HCT116 (cell line): ENCODE results near the gene LRFN4. TPM values are rescaled to one million over a fixed set of nuclear protein-coding genes. Genes with fewer than 3 reads are reported as not detected.

Source experiments
- ATAC-seq: fragments of 200-7000 bp; cut with Tn5 transposase; 2 replicates; pipeline ENCODE4 v1.9.1; 2020; ENCODE audit warnings: mild to moderate bottlenecking, moderate library complexity
- BruUV-seq: library from RNA; stranded (reverse); fragments of 400-500 nt; replicated peaks from 2 replicates; lab custom pipeline; 2021; lab: Mats Ljungman, UMichigan
- CTCF ChIA-PET: fragments of 300-600 bp; sonication (Branson Sonifier 250); formaldehyde crosslinking; loops from one replicate; lab custom pipeline; 2021; ENCODE audit warnings: antibody characterized with exemption; lab: Charles Lee
- POLR2A ChIA-PET: fragments of 300-600, 350-600 bp; sonication (Branson Sonifier 250); formaldehyde crosslinking; loops from one replicate; lab custom pipeline; 2021; ENCODE audit warnings: antibody characterized with exemption; lab: Charles Lee
- RAD21 ChIA-PET, 2 experiments: fragments of 300-600 bp; sonication (Branson Sonifier 250); formaldehyde crosslinking; loops; one replicate each; lab custom pipeline; 2023; ENCODE audit warnings: low total read pairs in 2 of 2; ENCODE audit not compliant: uncharacterized antibody in 2 of 2, unreplicated experiment in 2 of 2, low non-redundant PET in 1 of 2; lab: Charles Lee
- DNase-seq: peaks from one replicate; pipeline ENCODE4 v3.0.0-alpha.2; 2010; ENCODE audit warnings: low read depth, low spot score
- H2AFZ ChIP-seq: fragments of 200-600 bp; shearing (Covaris generic), sonication (generic); 2 replicates; pipeline ENCODE4 v1.6.1; 2017; ENCODE audit warnings: low read depth, mixed run types, mixed read lengths, antibody characterized with exemption, low read length; ENCODE audit not compliant: poor library complexity, severe bottlenecking
- H3K27ac ChIP-seq: 2 replicates; pipeline ENCODE4 v1.5.1; 2012; ENCODE audit warnings: low read depth, low read length
- H3K27me3 ChIP-seq: fragments of 200-600 bp; sonication (generic); 2 replicates; pipeline ENCODE4 v1.6.1; 2016; ENCODE audit warnings: mixed run types, low read length, mixed read lengths; ENCODE audit not compliant: insufficient read depth
- H3K36me3 ChIP-seq, 2 experiments: fragments of 200-500 bp in 1 of 2; fragments of 200-600 bp in 1 of 2; sonication (Bioruptor generic) in 1 of 2; sonication (generic) in 1 of 2; 2 replicates each; pipeline versions ENCODE4 v1.5.1 to v1.6.1; 2014 to 2016; ENCODE audit warnings: low read length in 2 of 2, inconsistent platforms in 1 of 2, mixed read lengths in 1 of 2, mixed run types in 1 of 2; ENCODE audit not compliant: insufficient read depth in 2 of 2, control insufficient read depth in 1 of 2
- H3K4me1 ChIP-seq, 2 experiments: fragments of 200-600 bp in 1 of 2; sonication (generic) in 1 of 2; 2 replicates each; pipeline versions ENCODE4 v1.5.1 to v1.6.1; 2012 to 2017; ENCODE audit warnings: low read length in 2 of 2, inconsistent platforms in 1 of 2, mild to moderate bottlenecking in 1 of 2, mixed read lengths in 1 of 2, mixed run types in 1 of 2, moderate library complexity in 1 of 2; ENCODE audit not compliant: insufficient read depth in 2 of 2, control insufficient read depth in 1 of 2
- H3K4me2 ChIP-seq: fragments of 200-600 bp; sonication (generic); 2 replicates; pipeline ENCODE4 v1.6.1; 2017; ENCODE audit warnings: mixed run types, low read length, mixed read lengths
- H3K4me3 ChIP-seq, 2 experiments: fragments of 200-600 bp in 1 of 2; sonication (generic) in 1 of 2; replicated peaks in 1 of 2; 2 replicates each; pipeline ENCODE4 v1.5.1; 2011 to 2016; ENCODE audit warnings: low read length in 2 of 2, control low read depth in 1 of 2, low read depth in 1 of 2, mild to moderate bottlenecking in 1 of 2, mixed read lengths in 1 of 2, mixed run types in 1 of 2
- H3K79me2 ChIP-seq: fragments of 200-600 bp; sonication (generic); 2 replicates; pipeline ENCODE4 v1.6.1; 2017; ENCODE audit warnings: mild to moderate bottlenecking, mixed run types, low read length, moderate library complexity, mixed read lengths; ENCODE audit not compliant: insufficient read depth
- H3K9ac ChIP-seq: fragments of 200-600 bp; sonication (generic); 2 replicates; pipeline ENCODE4 v1.6.1; 2016; ENCODE audit warnings: low read length, mixed read lengths
- H3K9me2 ChIP-seq: fragments of 200-600 bp; sonication (generic), shearing (Covaris generic); 2 replicates; pipeline ENCODE4 v1.6.1; 2017; ENCODE audit warnings: mixed run types, mild to moderate bottlenecking, moderate library complexity; ENCODE audit not compliant: insufficient read depth
- H3K9me3 ChIP-seq, 2 experiments: fragments of 200-500 bp in 1 of 2; fragments of 200-600 bp in 1 of 2; sonication (Bioruptor generic) in 1 of 2; sonication (generic) in 1 of 2; 2 replicates each; pipeline ENCODE4 v1.6.1; 2014 to 2017; ENCODE audit warnings: low read length in 2 of 2, mixed read lengths in 2 of 2, inconsistent platforms in 1 of 2, low read depth in 1 of 2, mild to moderate bottlenecking in 1 of 2, mixed run types in 1 of 2, moderate library complexity in 1 of 2; ENCODE audit not compliant: control insufficient read depth in 1 of 2, insufficient read depth in 1 of 2
- H4K20me1 ChIP-seq: fragments of 200-600 bp; sonication (generic), shearing (Covaris generic); 2 replicates; pipeline ENCODE4 v1.6.1; 2017; ENCODE audit warnings: mixed run types, mild to moderate bottlenecking, moderate library complexity; ENCODE audit not compliant: insufficient read depth
- ATF3 ChIP-seq: IDR thresholded peaks from 2 replicates; pipeline ENCODE4 v1.6.1; 2012
- ELF1 ChIP-seq: IDR thresholded peaks from 2 replicates; pipeline ENCODE4 v1.6.1; 2012; ENCODE audit warnings: low read depth, borderline replicate concordance
- EZH2 ChIP-seq: fragments of 200-600 bp; sonication (generic); IDR thresholded peaks from 2 replicates; pipeline ENCODE4 v1.6.1; 2017; ENCODE audit warnings: antibody characterized with exemption, mixed run types
- MAX ChIP-seq: IDR thresholded peaks from 2 replicates; pipeline ENCODE4 v1.6.1; 2012
- POLR2AphosphoS5 ChIP-seq: IDR thresholded peaks from 2 replicates; pipeline ENCODE4 v1.6.1; 2011; ENCODE audit warnings: mild to moderate bottlenecking, low read depth, low read length, moderate library complexity
- RAD21 ChIP-seq: IDR thresholded peaks from 2 replicates; pipeline ENCODE4 v1.6.1; 2012; ENCODE audit warnings: low read depth, mild to moderate bottlenecking
- TCF7L2 ChIP-seq: IDR thresholded peaks from 2 replicates; pipeline ENCODE4 v1.7.0; 2011; ENCODE audit warnings: borderline replicate concordance, inconsistent platforms; ENCODE audit not compliant: insufficient read depth, insufficient read length; ENCODE audit errors: extremely low read depth
- ZBTB33 ChIP-seq: IDR thresholded peaks from 2 replicates; pipeline ENCODE4 v1.6.1; 2011; ENCODE audit warnings: mild to moderate bottlenecking, low read length, moderate library complexity; ENCODE audit not compliant: insufficient replicate concordance; ENCODE audit errors: extremely low read depth
- ZFX ChIP-seq: fragments of 450-650 bp; IDR thresholded peaks from 2 replicates; pipeline ENCODE4 v1.6.1; 2017
- ZNF274 ChIP-seq: fragments of 200-500 bp; sonication (Bioruptor generic); IDR thresholded peaks from 2 replicates; pipeline ENCODE4 v1.6.1; 2014; ENCODE audit warnings: mild to moderate bottlenecking, low read depth, low read length, inconsistent platforms
- intact Hi-C: fragments of 100-400 bp; cut with micrococcal nuclease; formaldehyde crosslinking; loops from 2 replicates; pipeline ENCODE4 v1.10.0; 2022
- total RNA-seq: library from RNA; stranded (reverse); gene quantifications from one replicate; pipeline ENCODE4 v1.2.1, GENCODE V29; 2021; ENCODE audit not compliant: unreplicated experiment

Gene LRFN4
- total RNA-seq, 1 experiment from 2014 or later, result 55.4 TPM

- no TSS peak for BruUV-seq
- no peak overlapping the region for H2AFZ ChIP-seq
- H3K4me2 ChIP-seq, result peak overlapping the region; percentile 75; the same call in 1 of the 2 replicates
- no peak overlapping the region; the same call in 1 of the 2 replicates for H3K27ac ChIP-seq
- H3K36me3 ChIP-seq, result no peaks in the 10 kb centered on the region
- ATAC-seq (no peak), DNase-seq (no peak)
- H3K9ac ChIP-seq, result no peak overlapping the region
- ChIA-PET POLR2A (no interaction called here), CTCF (interaction anchor here (1.7 kb wide), 1 partner anchor 11 kb away, joined by 3 read pairs; no protein-coding TSS in a partner anchor), RAD21 (no interaction called here)
- H3K9me3 ChIP-seq, result no peaks in the 10 kb centered on the region
- H4K20me1 ChIP-seq, result no peaks in the 10 kb centered on the region
- intact Hi-C loops, result loop anchor here (10.0 kb wide), 1 partner anchor 67 kb away; the partner anchor contains the start of gene PC
- H3K9me2 ChIP-seq, result no peaks in the 10 kb centered on the region
- no peaks in the 10 kb centered on the region for H3K27me3 ChIP-seq
- H3K4me1 ChIP-seq, result peaks cover 76 to 94% of the 10 kb centered on the region in 2 experiments
- TF ChIP-seq EZH2, result no peak
- no peak for TF ChIP-seq ATF3
- TF ChIP-seq RAD21, result no peak
- TF ChIP-seq ELF1, result no peak
- no peak for TF ChIP-seq ZBTB33
- no peak for TF ChIP-seq ZFX
- TF ChIP-seq POLR2AphosphoS5, result no peak
- TF ChIP-seq ZNF274, result no peak
- TF ChIP-seq MAX, result no peak
- no peak for TF ChIP-seq TCF7L2
- TF ChIP-seq, all 23 proteins: peak for 0
- no peak overlapping the region for H3K4me3 ChIP-seq
- H3K79me2 ChIP-seq, result no peaks in the 10 kb centered on the region
Measured at GRCh38 chr11:66888282-66888681, 31.4 kb downstream of the LRFN4 start.
